HUDEP-2 (cell line): ENCODE results near the gene CFAP97D1.

ENCODE experiments used
- DNase-seq, 76 experiments: peaks; one replicate each; lab custom pipeline; 2025; ENCODE audit not compliant: unreplicated experiment in 76 of 76; lab: John Stamatoyannopoulos, UW

The CFAP97D1 gene

GRCh38 chr17:43780135-43780534, at the start of gene CFAP97D1:
TSS of gene CFAP97D1 (plus strand) at chr17:43780435. CDS start at chr17:43780463, 28 bp downstream.
- DNase-seq: no peak

GRCh38 chr17:43732958-43733357, 47.3 kb upstream of the CFAP97D1 start:
- DNase-seq: no peak

GRCh38 chr17:43733956-43734355, 46.3 kb upstream of the CFAP97D1 start:
- no peak for DNase-seq

- DNase-seq: no peak
Measured at GRCh38 chr17:43734376-43734775, 45.9 kb upstream of the CFAP97D1 start.

- DNase-seq: no peak
Measured at GRCh38 chr17:43736389-43736788, 43.8 kb upstream of the CFAP97D1 start.

GRCh38 chr17:43737722-43738121, 42.5 kb upstream of the CFAP97D1 start:
- no peak for DNase-seq

GRCh38 chr17:43740541-43740940, 39.7 kb upstream of the CFAP97D1 start:
- DNase-seq: no peak

GRCh38 chr17:43741636-43742035, 38.6 kb upstream of the CFAP97D1 start:
- no peak for DNase-seq

- DNase-seq: no peak
Measured at GRCh38 chr17:43745541-43745940, 34.7 kb upstream of the CFAP97D1 start.

- no peak for DNase-seq
Measured at GRCh38 chr17:43750153-43750552, 30.1 kb upstream of the CFAP97D1 start.

- DNase-seq: no peak
Measured at GRCh38 chr17:43753493-43754129, 26.6 kb upstream of the CFAP97D1 start.

- no peak for DNase-seq
Measured at GRCh38 chr17:43754947-43755346, 25.3 kb upstream of the CFAP97D1 start.

GRCh38 chr17:43755389-43755875, 24.8 kb upstream of the CFAP97D1 start:
- no peak for DNase-seq

GRCh38 chr17:43756201-43756600, 24.0 kb upstream of the CFAP97D1 start:
- no peak for DNase-seq

GRCh38 chr17:43757171-43757660, 23.0 kb upstream of the CFAP97D1 start:
- DNase-seq: no peak

GRCh38 chr17:43758086-43758485, 22.1 kb upstream of the CFAP97D1 start:
- no peak for DNase-seq

- peak in 55 of 76 experiments; percentile 9 to 71 (median 42) for DNase-seq
Measured at GRCh38 chr17:43758497-43759174, 21.6 kb upstream of the CFAP97D1 start, which contains the start of gene SOST. TSS of gene SOST (minus strand) at chr17:43758791. CDS start at chr17:43758741, 50 bp downstream.

- no peak for DNase-seq
Measured at GRCh38 chr17:43759836-43760235, 20.4 kb upstream of the CFAP97D1 start.

GRCh38 chr17:43760254-43760852, 19.9 kb upstream of the CFAP97D1 start:
- peak in 72 of 76 experiments; percentile 16 to 88 (median 74) for DNase-seq

- peak in 27 of 76 experiments; percentile 2 to 54 (median 18) for DNase-seq
Measured at GRCh38 chr17:43766413-43767052, 13.7 kb upstream of the CFAP97D1 start.
